Posterior vena cava (tissue), 2 donors: Measurements from ENCODE around the gene ACY1. TPM values are rescaled to one million over a fixed set of nuclear protein-coding genes. Genes with fewer than 3 reads are reported as not detected.
"Not testable (repeated sequence)": the region's sequence is repeated elsewhere in the genome, so short reads cannot be mapped to it uniquely, and the experiment has no call there.

ENCODE experiments used
- DNase-seq: peaks from one replicate; pipeline ENCODE4 v3.0.0-alpha.2; 2020; ENCODE audit warnings: low spot score
- intact Hi-C, 2 donors: fragments of 100-400 bp; cut with DNase I; formaldehyde crosslinking; loops; one replicate each; pipeline versions ENCODE4 v1.14.1 to v1.14.2; 2022 to 2023
- total RNA-seq, 2 donors: library from RNA; stranded (reverse); fragmentation: NEBNext Ultra II Directional; extraction: Animal tissue kit (Norgen Biotek cat#: 25700); gene quantifications; one replicate each; pipeline ENCODE4 v1.2.1, GENCODE V29; 2021
- donor health status: DM: yes; HTN: yes; CAD: no.
- donor health status: DM: yes; HTN: yes; CAD: no.

The ACY1 gene
- total RNA-seq, 2 donors from 2014 or later = 11.8 to 12.3 TPM

GRCh38 chr3:51975852-51976549 lies 7.3 kb upstream of the ACY1 start:
- intact Hi-C loops = loop anchor here in 1 of 2 donors (1.0 kb wide), 1 partner anchor 18 kb away; no protein-coding TSS in a partner anchor
- DNase-seq = peak; percentile 93

DNA sequence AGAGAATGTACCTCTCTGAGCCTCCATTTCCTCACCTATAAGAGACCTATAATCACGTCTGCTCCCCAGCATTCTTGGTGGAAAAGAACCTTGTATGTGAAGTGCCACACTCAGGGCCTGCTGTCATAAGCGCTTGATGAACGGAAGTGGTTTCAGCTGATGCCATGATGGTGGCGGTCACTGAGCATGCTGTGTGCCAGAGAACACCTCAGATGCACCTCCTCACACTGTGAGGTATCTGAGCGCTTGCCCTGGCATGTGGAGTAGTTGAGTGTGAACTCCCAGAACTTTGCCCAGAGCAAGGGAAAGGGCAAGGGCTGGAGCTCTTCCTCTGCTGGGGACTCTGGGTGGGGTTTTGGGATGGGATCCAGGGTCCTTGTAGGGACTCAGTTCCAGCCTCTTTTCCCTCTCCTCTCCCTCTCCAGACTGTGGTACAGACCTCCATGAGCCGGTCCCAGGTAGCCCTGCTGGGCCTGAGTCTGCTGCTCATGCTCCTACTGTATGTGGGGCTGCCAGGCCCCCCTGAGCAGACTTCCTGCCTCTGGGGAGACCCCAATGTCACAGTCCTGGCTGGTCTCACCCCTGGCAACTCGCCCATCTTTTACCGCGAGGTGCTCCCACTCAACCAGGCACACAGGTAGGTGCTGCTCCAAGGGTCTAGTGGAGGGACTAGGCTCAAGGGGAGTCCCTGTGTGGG lies 5.7 kb upstream of the ACY1 start:
- intact Hi-C loops = loop anchor here in 1 of 2 donors (1.0 kb wide), 1 partner anchor 35 kb away; the partner anchor contains the start of gene PARP3
- no peak for DNase-seq

DNA sequence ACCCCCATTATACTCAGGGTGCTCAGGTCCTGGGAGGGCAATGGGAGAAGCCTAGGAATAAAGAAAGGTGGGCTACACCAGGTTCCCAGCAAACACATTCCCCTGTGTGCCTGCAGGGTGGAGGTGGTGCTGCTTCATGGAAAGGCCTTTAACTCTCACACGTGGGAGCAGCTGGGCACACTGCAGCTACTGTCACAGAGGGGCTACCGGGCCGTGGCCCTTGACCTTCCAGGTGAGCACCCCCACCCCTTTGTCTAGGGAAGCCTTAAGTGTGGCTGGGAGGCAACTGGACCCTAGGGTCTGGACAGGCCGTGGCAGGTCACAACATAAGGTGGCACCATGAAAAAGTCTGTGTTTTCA lies 5.2 kb upstream of the ACY1 start:
- intact Hi-C loops = loop anchor here in 1 of 2 donors (1.0 kb wide), 1 partner anchor 36 kb away; the partner anchor contains the start of gene PARP3
- no peak for DNase-seq

GRCh38 chr3:51980253-51980652 lies 3.1 kb upstream of the ACY1 start:
- intact Hi-C loops = no loop called here
- no peak for DNase-seq

DNA sequence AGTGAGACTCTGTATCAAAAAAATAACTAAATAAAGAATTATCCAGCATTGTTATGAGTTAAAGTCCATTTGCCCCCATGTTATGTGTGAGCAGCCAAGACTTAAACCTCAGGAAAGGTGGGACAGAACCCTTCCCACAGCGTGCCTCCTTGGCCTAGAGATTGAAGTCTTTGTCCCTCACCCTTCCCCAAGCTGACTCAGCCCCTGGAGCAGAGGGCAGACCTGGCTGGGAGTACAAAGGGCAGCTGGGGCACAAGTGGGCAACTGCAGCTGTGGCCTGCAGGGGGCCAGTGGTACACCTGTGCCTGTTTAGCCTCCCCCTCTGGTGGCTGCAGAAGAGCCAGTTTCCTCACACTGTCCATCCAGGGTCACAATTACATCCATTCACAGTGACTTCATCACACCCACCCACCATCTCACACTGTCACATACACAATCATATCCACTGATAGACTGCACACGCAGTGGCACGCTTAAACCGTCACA lies 940 bp upstream of the ACY1 start:
- no peak for DNase-seq
- intact Hi-C loops = no loop called here

GRCh38 chr3:51983578-51984268 lies 388 bp downstream of the ACY1 start:
- intact Hi-C loops = no loop called here
- DNase-seq = no peak

GRCh38 chr3:51984269-51984647 lies 923 bp downstream of the ACY1 start:
- DNase-seq = no peak
- intact Hi-C loops = no loop called here

DNA sequence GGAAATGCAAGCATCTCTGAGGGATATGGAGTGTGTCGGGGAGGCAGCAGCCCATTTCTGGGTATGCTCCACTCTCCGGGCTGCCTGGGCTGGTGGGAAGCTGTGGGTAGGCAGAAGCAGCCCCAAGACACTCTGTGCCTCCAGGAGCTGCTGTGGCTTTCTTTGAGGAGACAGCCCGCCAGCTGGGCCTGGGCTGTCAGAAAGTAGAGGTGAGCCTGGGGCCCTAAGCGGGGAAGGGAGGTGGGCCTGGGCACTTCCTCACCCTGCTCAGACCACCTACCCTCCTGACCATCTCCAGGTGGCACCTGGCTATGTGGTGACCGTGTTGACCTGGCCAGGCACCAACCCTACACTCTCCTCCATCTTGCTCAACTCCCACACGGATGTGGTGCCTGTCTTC lies 1.7 kb downstream of the ACY1 start:
- intact Hi-C loops = no loop called here

DNA sequence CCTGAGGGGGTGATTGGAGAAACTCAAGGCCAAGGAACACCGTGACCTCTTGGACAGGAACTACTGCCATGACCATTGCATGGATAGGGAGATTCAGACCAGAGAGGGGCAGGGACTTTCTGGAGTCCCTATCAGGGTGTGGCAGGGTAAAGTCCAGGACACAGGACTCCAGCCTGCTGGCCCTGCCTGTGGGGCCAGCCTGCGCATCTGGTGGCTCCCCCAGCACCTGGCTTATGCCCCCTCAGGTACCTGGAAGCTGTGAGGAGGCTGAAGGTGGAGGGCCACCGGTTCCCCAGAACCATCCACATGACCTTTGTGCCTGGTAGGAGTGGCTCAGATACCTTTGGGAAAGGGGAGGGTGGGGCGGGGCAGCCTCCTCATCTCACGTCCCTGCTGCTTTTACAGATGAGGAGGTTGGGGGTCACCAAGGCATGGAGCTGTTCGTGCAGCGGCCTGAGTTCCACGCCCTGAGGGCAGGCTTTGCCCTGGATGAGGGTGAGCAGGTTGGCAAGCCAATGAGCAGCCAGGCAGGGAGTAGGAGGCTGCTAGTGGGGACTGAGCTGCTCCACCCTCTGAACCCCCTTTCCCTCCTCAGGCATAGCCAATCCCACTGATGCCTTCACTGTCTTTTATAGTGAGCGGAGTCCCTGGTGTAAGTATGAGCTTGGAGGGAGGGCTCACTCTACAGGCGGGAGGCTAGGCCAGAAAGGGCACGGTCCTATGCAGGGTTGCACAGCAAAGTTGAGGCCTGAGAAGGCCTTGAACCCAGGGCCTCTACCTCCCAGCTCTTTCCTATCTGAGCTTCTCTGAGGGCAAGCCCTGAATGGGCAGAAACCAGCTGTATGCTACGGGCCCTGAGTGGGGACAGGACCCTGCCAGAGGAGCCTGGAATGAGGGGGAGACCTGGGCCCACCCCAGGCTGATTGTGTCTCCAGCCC lies 2.9 kb downstream of the ACY1 start:
- no peak for DNase-seq
- intact Hi-C loops = no loop called here

More for the DNA sequence above, 1.7 kb downstream of the ACY1 start:
- DNase-seq = no peak

- intact Hi-C loops = no loop called here
- DNase-seq = no peak
These were observed 4.2 kb downstream of the ACY1 start for GRCh38 chr3:51987568-51987967.

- intact Hi-C loops = no loop called here
- no peak for DNase-seq
These were observed 5.2 kb downstream of the ACY1 start for GRCh38 chr3:51988286-51989146.

DNA sequence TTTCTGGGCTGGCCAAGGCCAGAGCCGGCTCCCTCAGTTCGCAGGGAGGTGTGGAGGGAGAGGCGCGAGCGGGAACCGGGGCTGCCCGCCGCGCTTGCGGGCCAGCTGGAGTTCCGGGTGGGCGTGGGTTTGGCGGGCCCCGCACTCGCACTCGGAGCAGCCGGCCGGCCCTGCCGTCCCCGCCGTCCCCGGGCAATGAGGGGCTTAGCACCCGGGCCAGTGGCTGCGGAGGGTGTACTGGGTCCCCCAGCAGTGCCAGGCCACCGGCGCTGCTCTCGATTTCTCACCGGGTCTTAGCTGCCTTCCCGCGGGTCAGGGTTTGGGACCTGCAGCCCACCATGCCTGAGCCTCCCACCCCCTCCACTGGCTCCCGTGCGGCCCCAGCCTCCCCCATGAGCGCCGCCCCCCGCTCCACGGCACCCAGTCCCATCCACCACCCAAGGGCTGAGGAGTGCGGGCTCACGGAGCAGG lies 7.2 kb downstream of the ACY1 start:
- intact Hi-C loops, DNase-seq: not testable (repeated sequence)

DNA sequence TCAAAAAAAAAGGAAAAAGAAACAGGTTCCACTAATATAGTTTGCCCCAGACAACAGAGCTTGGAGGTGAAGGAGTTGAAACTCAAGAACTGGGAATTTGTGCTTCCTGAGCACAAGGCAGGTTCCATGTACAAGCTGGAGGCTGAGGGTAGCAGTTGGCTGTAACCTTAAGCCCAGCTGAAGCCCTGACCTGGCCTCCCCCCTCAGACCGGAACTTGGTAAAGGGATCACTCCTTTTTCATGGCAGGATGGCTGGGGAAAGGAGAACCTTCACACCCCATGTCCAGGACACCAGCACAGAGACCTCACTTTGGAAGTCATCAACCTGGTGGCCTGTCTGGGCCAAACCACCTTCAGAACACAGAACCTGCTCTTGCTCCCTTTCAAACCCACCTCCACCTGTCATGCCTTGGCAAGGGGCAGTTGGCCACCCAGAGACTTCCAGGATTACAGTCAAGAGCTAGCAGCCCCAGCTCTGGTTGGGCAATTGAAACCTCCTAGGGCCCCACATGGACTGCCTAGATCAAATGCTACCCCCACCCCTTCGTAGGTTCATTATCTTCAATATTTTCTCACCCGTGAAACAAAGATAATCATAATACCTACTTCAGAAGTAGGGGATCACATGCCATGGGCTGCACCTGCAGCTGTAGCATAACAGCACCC lies 8.8 kb downstream of the ACY1 start:
- intact Hi-C loops = no loop called here
- DNase-seq = no peak

GRCh38 chr3:51993657-51994056 lies 10.3 kb downstream of the ACY1 start:
- DNase-seq = not testable (repeated sequence)
- intact Hi-C loops = loop anchor here in 1 of 2 donors (1.0 kb wide), 1 partner anchor 18 kb away; the partner anchor contains the start of gene ABHD14A

DNA sequence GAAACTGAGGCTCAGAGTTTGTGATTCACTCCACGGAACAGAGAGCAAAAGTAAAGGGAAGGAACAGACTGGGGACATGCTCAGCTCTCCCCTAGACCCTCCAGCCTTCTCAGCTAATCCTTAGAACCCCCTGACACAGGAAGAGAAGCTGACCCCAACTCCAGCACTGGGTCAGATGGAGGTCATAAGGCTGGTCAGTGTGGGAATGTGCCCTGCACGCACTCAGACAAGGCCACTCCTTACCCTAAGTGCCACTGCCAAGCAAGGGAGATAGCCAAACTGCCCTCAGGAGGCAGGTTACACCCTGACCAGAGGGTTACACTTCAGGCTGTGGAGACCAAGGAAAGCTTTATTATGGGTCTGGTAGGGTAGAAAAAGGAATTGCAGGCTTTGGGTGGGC lies 11.2 kb downstream of the ACY1 start:
- no peak for DNase-seq
- intact Hi-C loops = loop anchor here in 1 of 2 donors (1.0 kb wide), 1 partner anchor 19 kb away; the partner anchor contains the start of gene ABHD14A

DNA sequence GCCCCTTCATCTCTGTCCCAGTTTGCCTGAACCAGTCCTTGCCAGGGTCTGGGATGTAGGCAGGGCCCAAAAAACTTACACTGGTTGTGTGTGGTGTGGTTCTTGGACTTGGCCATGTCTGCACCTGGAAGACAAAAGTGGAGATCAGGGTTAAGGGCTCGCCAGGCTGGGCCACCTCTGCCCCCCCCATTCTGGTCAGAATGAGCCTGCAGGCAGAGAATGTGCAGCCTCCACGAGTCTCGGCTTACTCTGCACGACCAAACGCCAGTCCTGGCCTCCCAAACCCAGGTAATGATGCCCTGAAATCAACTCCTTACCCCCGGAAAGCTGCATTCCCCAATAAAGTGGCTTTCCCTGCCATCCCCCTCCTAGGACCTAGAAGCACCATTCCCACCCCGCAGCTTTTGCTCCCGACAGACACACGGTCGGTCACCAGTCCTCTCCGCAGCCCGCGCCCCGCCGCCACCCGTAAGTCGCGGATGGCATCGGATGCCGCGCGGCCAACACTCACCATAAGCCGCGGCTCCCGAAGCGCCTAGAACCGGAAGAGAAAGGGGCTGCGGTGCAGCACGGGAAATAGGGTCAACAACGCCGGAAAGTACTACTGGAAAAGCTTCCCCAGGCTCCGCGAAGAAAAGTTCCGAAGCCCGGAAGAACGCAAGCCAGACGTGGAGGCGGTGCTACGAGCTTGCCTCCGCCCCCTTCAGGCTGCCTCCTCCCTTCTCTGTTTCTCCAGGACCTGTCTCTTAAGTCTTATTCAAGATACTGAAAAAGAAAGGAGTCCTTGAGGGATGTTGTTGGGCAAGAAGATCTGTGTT lies 12.2 kb downstream of the ACY1 start, which contains the start of gene RPL29:
Gene RPL29, minus strand, starts transcription at position 550 of the 818 bp plus-strand sequence. Its CDS starts 434 bp downstream, at position 116.
- intact Hi-C loops = no loop called here
- peak; percentile 96 for DNase-seq
